ENCODE results near the gene MATK. TPM values are rescaled to one million over a fixed set of nuclear protein-coding genes. Genes with fewer than 3 reads are reported as not detected.
A peak's percentile ranks its signal among the peaks of the same experiment; 100 is the strongest.

Gene MATK
- total and polyA plus RNA-seq, 2 donors from 2014 or later = 2.7 to 4.2 TPM

- intact Hi-C loops (cut with DNase I) = no loop called here
- H3K9me3 ChIP-seq (ENCODE audit: control insufficient read depth in 2 of 3, insufficient read depth in 1 of 3, low read length in 3 of 3) = peaks cover 0 to 14% (median 3%) of the 10 kb centered on the region in 3 donors
- H3K9ac ChIP-seq (ENCODE audit: low read length in 3 of 3) = no peak overlapping the region
- no peaks in the 10 kb centered on the region for H3K36me3 ChIP-seq (ENCODE audit: control insufficient read depth in 2 of 3, insufficient read depth in 3 of 3, low read length in 3 of 3)
- H3K27me3 ChIP-seq (ENCODE audit: control insufficient read depth, insufficient read depth, low read length) = peaks cover 2% of the 10 kb centered on the region
- no peak overlapping the region for H3K27ac ChIP-seq (ENCODE audit: low read depth in 2 of 2, low read length in 2 of 2)
- DNase-seq = peak in 1 of 5 donors; percentile 59
- FAIRE-seq = no peak
- TF ChIP-seq, protein P1, sequence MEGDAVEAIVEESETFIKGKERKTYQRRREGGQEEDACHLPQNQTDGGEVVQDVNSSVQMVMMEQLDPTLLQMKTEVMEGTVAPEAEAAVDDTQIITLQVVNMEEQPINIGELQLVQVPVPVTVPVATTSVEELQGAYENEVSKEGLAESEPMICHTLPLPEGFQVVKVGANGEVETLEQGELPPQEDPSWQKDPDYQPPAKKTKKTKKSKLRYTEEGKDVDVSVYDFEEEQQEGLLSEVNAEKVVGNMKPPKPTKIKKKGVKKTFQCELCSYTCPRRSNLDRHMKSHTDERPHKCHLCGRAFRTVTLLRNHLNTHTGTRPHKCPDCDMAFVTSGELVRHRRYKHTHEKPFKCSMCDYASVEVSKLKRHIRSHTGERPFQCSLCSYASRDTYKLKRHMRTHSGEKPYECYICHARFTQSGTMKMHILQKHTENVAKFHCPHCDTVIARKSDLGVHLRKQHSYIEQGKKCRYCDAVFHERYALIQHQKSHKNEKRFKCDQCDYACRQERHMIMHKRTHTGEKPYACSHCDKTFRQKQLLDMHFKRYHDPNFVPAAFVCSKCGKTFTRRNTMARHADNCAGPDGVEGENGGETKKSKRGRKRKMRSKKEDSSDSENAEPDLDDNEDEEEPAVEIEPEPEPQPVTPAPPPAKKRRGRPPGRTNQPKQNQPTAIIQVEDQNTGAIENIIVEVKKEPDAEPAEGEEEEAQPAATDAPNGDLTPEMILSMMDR (IDR thresholded peaks at IDR 0.05; ENCODE audit: borderline replicate concordance, extremely low read depth, insufficient read depth) = no peak
- H3K4me3 ChIP-seq (ENCODE audit: low read length in 3 of 3) = no peak overlapping the region
- no peaks in the 10 kb centered on the region for H3K4me1 ChIP-seq (ENCODE audit: control insufficient read depth in 2 of 3, insufficient read depth in 2 of 3, low read depth in 1 of 3, low read length in 3 of 3)
Measured at GRCh38 chr19:3785451-3785937, 687 bp downstream of the MATK start.

GRCh38 chr19:3784607-3785450 is 1.4 kb downstream of the MATK start:
- DNase-seq (peak in 1 of 5 donors; percentile 61), FAIRE-seq (no peak)
- Histone ChIP-seq H3K9ac (ENCODE audit: low read length in 3 of 3) (no peak overlapping the region), H3K9me3 (ENCODE audit: control insufficient read depth in 2 of 3, insufficient read depth in 1 of 3, low read length in 3 of 3) (peaks cover 0 to 14% (median 3%) of the 10 kb centered on the region in 3 donors), H3K27ac (ENCODE audit: low read depth in 2 of 2, low read length in 2 of 2) (no peak overlapping the region), H3K4me3 (ENCODE audit: low read length in 3 of 3) (no peak overlapping the region), H3K27me3 (ENCODE audit: control insufficient read depth, insufficient read depth, low read length) (peaks cover 2% of the 10 kb centered on the region), H3K36me3 (ENCODE audit: control insufficient read depth in 2 of 3, insufficient read depth in 3 of 3, low read length in 3 of 3) (no peaks in the 10 kb centered on the region), H3K4me1 (ENCODE audit: control insufficient read depth in 2 of 3, insufficient read depth in 2 of 3, low read depth in 1 of 3, low read length in 3 of 3) (no peaks in the 10 kb centered on the region)
- TF ChIP-seq, protein P1 (IDR thresholded peaks at IDR 0.05; ENCODE audit: borderline replicate concordance, extremely low read depth, insufficient read depth) = no peak
- intact Hi-C loops (cut with DNase I) = no loop called here

GRCh38 chr19:3783660-3784584 is 2.3 kb downstream of the MATK start:
- Histone ChIP-seq H3K4me3 (ENCODE audit: low read length in 3 of 3) (no peak overlapping the region), H3K27me3 (ENCODE audit: control insufficient read depth, insufficient read depth, low read length) (peaks cover 2% of the 10 kb centered on the region)
- FAIRE-seq = no peak

More at GRCh38 chr19:3783660-3784584, 2.3 kb downstream of the MATK start:
- no peaks in the 10 kb centered on the region for H3K36me3 ChIP-seq (ENCODE audit: control insufficient read depth in 2 of 3, insufficient read depth in 3 of 3, low read length in 3 of 3)
- H3K9ac ChIP-seq (ENCODE audit: low read length in 3 of 3) = no peak overlapping the region
- intact Hi-C loops (cut with DNase I) = no loop called here
- peaks cover 0 to 14% (median 3%) of the 10 kb centered on the region in 3 donors for H3K9me3 ChIP-seq (ENCODE audit: control insufficient read depth in 2 of 3, insufficient read depth in 1 of 3, low read length in 3 of 3)
- H3K4me1 ChIP-seq (ENCODE audit: control insufficient read depth in 2 of 3, insufficient read depth in 2 of 3, low read depth in 1 of 3, low read length in 3 of 3) = no peaks in the 10 kb centered on the region
- TF ChIP-seq, protein P1 (IDR thresholded peaks at IDR 0.05; ENCODE audit: borderline replicate concordance, extremely low read depth, insufficient read depth) = no peak
- no peak overlapping the region for H3K27ac ChIP-seq (ENCODE audit: low read depth in 2 of 2, low read length in 2 of 2)
- peak in 1 of 5 donors; percentile 63 for DNase-seq
